GM23338 (cell line): ENCODE data around the gene HMGCS2. TPM values are rescaled to one million over a fixed set of nuclear protein-coding genes. Genes with fewer than 3 reads are reported as not detected.

Experiments used
- ATAC-seq: fragments of 200-7000 bp; cut with Tn5 transposase; 3 replicates; pipeline ENCODE4 v1.9.1; 2020
- DNase-seq: peaks from one replicate; pipeline ENCODE4 v3.0.0-alpha.2; 2015; ENCODE audit warnings: low spot score
- H2AFZ ChIP-seq: fragments of 200-600 bp; sonication (generic); 2 replicates; pipeline ENCODE4 v1.8.0; 2016; ENCODE audit warnings: antibody characterized with exemption, mild to moderate bottlenecking, moderate library complexity
- H3F3A ChIP-seq: fragments of 200-600 bp; sonication (generic); replicated peaks from 2 replicates; pipeline ENCODE4 v1.8.0; 2017; ENCODE audit warnings: antibody characterized with exemption, mixed run types, low read depth
- H3K27ac ChIP-seq: fragments of 200-600 bp; sonication (generic); 2 replicates; pipeline ENCODE4 v1.6.1; 2016; ENCODE audit warnings: low read depth
- H3K27me3 ChIP-seq: fragments of 200-600 bp; sonication (generic); 2 replicates; pipeline ENCODE4 v1.8.0; 2016; ENCODE audit warnings: mild to moderate bottlenecking, mixed run types, moderate library complexity; ENCODE audit not compliant: insufficient read depth
- H3K36me3 ChIP-seq: fragments of 200-600 bp; sonication (generic); 2 replicates; pipeline ENCODE4 v1.8.0; 2016; ENCODE audit warnings: mild to moderate bottlenecking; ENCODE audit not compliant: insufficient read depth
- H3K4me1 ChIP-seq: fragments of 200-600 bp; sonication (generic); 2 replicates; pipeline ENCODE4 v1.8.0; 2016; ENCODE audit warnings: mild to moderate bottlenecking, moderate library complexity; ENCODE audit not compliant: insufficient read depth
- H3K4me2 ChIP-seq: fragments of 200-600 bp; sonication (generic); 2 replicates; pipeline ENCODE4 v1.7.1; 2017; ENCODE audit warnings: mixed run types
- H3K4me3 ChIP-seq: fragments of 200-600 bp; sonication (generic); 2 replicates; pipeline ENCODE4 v1.6.1; 2016; ENCODE audit warnings: mixed run types
- H3K79me2 ChIP-seq: fragments of 200-600 bp; sonication (generic); replicated peaks from 2 replicates; pipeline ENCODE4 v1.8.0; 2017; ENCODE audit warnings: mild to moderate bottlenecking; ENCODE audit not compliant: insufficient read depth
- H3K9me2 ChIP-seq: fragments of 200-600 bp; sonication (generic); 2 replicates; pipeline ENCODE4 v1.8.0; 2017; ENCODE audit not compliant: insufficient read depth
- H4K20me1 ChIP-seq: fragments of 200-600 bp; sonication (generic); replicated peaks from 2 replicates; pipeline ENCODE4 v1.8.0; 2017; ENCODE audit warnings: mild to moderate bottlenecking; ENCODE audit not compliant: insufficient read depth
- H3K27ac Mint-ChIP-seq: 2 replicates; pipeline ENCODE4 v1.8.0; 2020; ENCODE audit warnings: inconsistent platforms, mild to moderate bottlenecking, moderate library complexity, mixed read lengths
- H3K27me3 Mint-ChIP-seq: 3 replicates; pipeline ENCODE4 v1.8.0; 2022; ENCODE audit warnings: low read depth, mild to moderate bottlenecking, moderate library complexity, mixed read lengths, inconsistent platforms; ENCODE audit not compliant: insufficient read depth, poor library complexity
- H3K36me3 Mint-ChIP-seq: 3 replicates; pipeline ENCODE4 v1.8.0; 2021; ENCODE audit warnings: low read depth, mild to moderate bottlenecking, inconsistent platforms, moderate library complexity, mixed read lengths
- H3K4me1 Mint-ChIP-seq: 3 replicates; pipeline ENCODE4 v1.8.0; 2020; ENCODE audit warnings: mild to moderate bottlenecking, inconsistent platforms, mixed read lengths
- H3K4me3 Mint-ChIP-seq: 3 replicates; pipeline ENCODE4 v1.8.0; 2021; ENCODE audit warnings: moderate library complexity, mild to moderate bottlenecking, inconsistent platforms, mixed read lengths
- H3K9me3 Mint-ChIP-seq: 3 replicates; pipeline ENCODE4 v1.8.0; 2020; ENCODE audit warnings: moderate library complexity, mild to moderate bottlenecking, inconsistent platforms, mixed read lengths
- CREB1 ChIP-seq: fragments of 250-450 bp; sonication (Bioruptor Pico); IDR thresholded peaks from 2 replicates; pipeline ENCODE4 v1.5.0; 2020; ENCODE audit warnings: low read depth, mild to moderate bottlenecking, moderate library complexity
- EZH2 ChIP-seq: fragments of 200-600 bp; sonication (generic); IDR thresholded peaks from one replicate; pipeline ENCODE4 v1.8.0; 2017; ENCODE audit warnings: antibody characterized with exemption, mild to moderate bottlenecking, low read depth; ENCODE audit not compliant: unreplicated experiment
- EZH2phosphoT487 ChIP-seq: fragments of 200-600 bp; sonication (generic); IDR thresholded peaks from one replicate; pipeline ENCODE4 v1.8.1; 2018; ENCODE audit warnings: antibody characterized with exemption; ENCODE audit not compliant: unreplicated experiment
- JUNB ChIP-seq: IDR thresholded peaks from one replicate; pipeline ENCODE4 v1.6.1; 2016; ENCODE audit warnings: antibody characterized with exemption; ENCODE audit not compliant: unreplicated experiment
- NANOG ChIP-seq: IDR thresholded peaks from 2 replicates; pipeline ENCODE4 v1.6.1; 2016; ENCODE audit warnings: antibody characterized with exemption, borderline replicate concordance
- POLR2AphosphoS5 ChIP-seq: IDR thresholded peaks from 2 replicates; pipeline ENCODE4 v1.6.1; 2016; ENCODE audit warnings: antibody characterized with exemption, low read depth
- STAT1 ChIP-seq: IDR thresholded peaks from one replicate; pipeline ENCODE4 v1.6.1; 2016; ENCODE audit warnings: antibody characterized with exemption; ENCODE audit not compliant: unreplicated experiment
- ZNF114 ChIP-seq: fragments of 250-450 bp; sonication (Bioruptor Pico); IDR thresholded peaks from 2 replicates; pipeline ENCODE4 v1.5.0; 2020; ENCODE audit warnings: mild to moderate bottlenecking, moderate library complexity
- ZNF331 ChIP-seq: fragments of 250-450 bp; sonication (Bioruptor Pico); IDR thresholded peaks from 2 replicates; pipeline ENCODE4 v1.5.0; 2020; ENCODE audit warnings: low read depth, mild to moderate bottlenecking, moderate library complexity
- polyA plus RNA-seq: library from polyadenylated mRNA; unstranded; fragments of >200 nt; fragmentation: Nextera tagmentation; extraction: Ambion mirVana; gene quantifications from 2 replicates; pipeline ENCODE4 v1.2.1, GENCODE V29; 2016
- total RNA-seq: library from RNA; depleted of rRNA; stranded (reverse); fragments of >200 nt; shearing (Covaris generic); gene quantifications from 2 replicates; pipeline ENCODE4 v1.2.3, GENCODE V29; 2014
- TF ChIP-seq, protein P1 (sequence below): IDR thresholded peaks from 2 replicates; pipeline ENCODE4 v1.6.1; 2016; ENCODE audit warnings: antibody characterized with exemption
- TF ChIP-seq, protein P2 (sequence below): IDR thresholded peaks from one replicate; pipeline ENCODE4 v1.6.1; 2018; ENCODE audit warnings: antibody characterized with exemption; ENCODE audit not compliant: unreplicated experiment
- TF ChIP-seq, protein P3 (sequence below), 2 experiments: fragments of 200-600 bp in 1 of 2; sonication (generic) in 1 of 2; conservative IDR thresholded peaks; 2 replicates each; pipeline versions ENCODE4 v1.5.1 to v1.6.1; 2016 to 2017; ENCODE audit warnings: antibody characterized with exemption in 2 of 2, low read depth in 2 of 2, mild to moderate bottlenecking in 2 of 2, moderate library complexity in 1 of 2

Gene HMGCS2
- total and polyA plus RNA-seq, 2 experiments from 2014 or later = not detected

DNA sequence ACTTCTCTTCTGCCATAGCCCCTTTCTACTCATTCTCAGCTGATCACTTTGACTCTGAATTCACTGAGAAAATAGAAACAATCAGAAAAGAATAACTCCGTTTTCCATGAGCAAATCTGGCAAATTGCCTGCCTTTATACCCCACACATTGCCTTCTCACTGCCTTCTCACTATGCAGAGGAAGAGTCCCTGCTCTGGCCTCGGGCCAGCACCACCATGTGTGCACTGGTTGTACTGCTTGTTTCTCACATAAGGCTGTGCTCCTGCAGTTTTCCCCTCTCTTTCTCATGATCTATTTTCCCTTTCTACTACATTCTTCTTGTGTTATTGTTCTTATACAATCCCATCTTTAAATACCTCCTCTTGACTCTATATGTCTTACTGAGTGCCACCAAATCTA, 2.3 kb upstream of the HMGCS2 start:
- Histone ChIP-seq H2AFZ (peak overlapping the region; percentile 47; the same call in 1 of the 2 replicates), H3K4me2 (no peak overlapping the region), H3K27ac (no peak overlapping the region), H4K20me1 (no peaks in the 10 kb centered on the region), H3K27me3 (no peaks in the 10 kb centered on the region), H3K79me2 (no peaks in the 10 kb centered on the region), H3K4me1 (peaks cover 13% of the 10 kb centered on the region; the same call in 1 of the 2 replicates), H3K36me3 (no peaks in the 10 kb centered on the region), H3K4me3 (no peak overlapping the region), H3K9me2 (no peaks in the 10 kb centered on the region; the same call in 1 of the 2 replicates), H3F3A (no peaks in the 10 kb centered on the region)
- Mint-ChIP-seq H3K4me3 (no peak overlapping the region), H3K36me3 (no peaks in the 10 kb centered on the region), H3K27ac (no peak overlapping the region), H3K4me1 (peaks cover 13% of the 10 kb centered on the region), H3K27me3 (peaks cover 3% of the 10 kb centered on the region), H3K9me3 (no peaks in the 10 kb centered on the region)
- no peak for TF ChIP-seq ZNF331 (CRISPR knock-in tag)
- TF ChIP-seq EZH2phosphoT487 = no peak
- TF ChIP-seq POLR2AphosphoS5 = no peak
- TF ChIP-seq EZH2 = no peak
- TF ChIP-seq, protein P1, sequence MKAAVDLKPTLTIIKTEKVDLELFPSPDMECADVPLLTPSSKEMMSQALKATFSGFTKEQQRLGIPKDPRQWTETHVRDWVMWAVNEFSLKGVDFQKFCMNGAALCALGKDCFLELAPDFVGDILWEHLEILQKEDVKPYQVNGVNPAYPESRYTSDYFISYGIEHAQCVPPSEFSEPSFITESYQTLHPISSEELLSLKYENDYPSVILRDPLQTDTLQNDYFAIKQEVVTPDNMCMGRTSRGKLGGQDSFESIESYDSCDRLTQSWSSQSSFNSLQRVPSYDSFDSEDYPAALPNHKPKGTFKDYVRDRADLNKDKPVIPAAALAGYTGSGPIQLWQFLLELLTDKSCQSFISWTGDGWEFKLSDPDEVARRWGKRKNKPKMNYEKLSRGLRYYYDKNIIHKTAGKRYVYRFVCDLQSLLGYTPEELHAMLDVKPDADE = no peak
- TF ChIP-seq, protein P2, sequence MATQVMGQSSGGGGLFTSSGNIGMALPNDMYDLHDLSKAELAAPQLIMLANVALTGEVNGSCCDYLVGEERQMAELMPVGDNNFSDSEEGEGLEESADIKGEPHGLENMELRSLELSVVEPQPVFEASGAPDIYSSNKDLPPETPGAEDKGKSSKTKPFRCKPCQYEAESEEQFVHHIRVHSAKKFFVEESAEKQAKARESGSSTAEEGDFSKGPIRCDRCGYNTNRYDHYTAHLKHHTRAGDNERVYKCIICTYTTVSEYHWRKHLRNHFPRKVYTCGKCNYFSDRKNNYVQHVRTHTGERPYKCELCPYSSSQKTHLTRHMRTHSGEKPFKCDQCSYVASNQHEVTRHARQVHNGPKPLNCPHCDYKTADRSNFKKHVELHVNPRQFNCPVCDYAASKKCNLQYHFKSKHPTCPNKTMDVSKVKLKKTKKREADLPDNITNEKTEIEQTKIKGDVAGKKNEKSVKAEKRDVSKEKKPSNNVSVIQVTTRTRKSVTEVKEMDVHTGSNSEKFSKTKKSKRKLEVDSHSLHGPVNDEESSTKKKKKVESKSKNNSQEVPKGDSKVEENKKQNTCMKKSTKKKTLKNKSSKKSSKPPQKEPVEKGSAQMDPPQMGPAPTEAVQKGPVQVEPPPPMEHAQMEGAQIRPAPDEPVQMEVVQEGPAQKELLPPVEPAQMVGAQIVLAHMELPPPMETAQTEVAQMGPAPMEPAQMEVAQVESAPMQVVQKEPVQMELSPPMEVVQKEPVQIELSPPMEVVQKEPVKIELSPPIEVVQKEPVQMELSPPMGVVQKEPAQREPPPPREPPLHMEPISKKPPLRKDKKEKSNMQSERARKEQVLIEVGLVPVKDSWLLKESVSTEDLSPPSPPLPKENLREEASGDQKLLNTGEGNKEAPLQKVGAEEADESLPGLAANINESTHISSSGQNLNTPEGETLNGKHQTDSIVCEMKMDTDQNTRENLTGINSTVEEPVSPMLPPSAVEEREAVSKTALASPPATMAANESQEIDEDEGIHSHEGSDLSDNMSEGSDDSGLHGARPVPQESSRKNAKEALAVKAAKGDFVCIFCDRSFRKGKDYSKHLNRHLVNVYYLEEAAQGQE = no peak
- TF ChIP-seq, protein P3, sequence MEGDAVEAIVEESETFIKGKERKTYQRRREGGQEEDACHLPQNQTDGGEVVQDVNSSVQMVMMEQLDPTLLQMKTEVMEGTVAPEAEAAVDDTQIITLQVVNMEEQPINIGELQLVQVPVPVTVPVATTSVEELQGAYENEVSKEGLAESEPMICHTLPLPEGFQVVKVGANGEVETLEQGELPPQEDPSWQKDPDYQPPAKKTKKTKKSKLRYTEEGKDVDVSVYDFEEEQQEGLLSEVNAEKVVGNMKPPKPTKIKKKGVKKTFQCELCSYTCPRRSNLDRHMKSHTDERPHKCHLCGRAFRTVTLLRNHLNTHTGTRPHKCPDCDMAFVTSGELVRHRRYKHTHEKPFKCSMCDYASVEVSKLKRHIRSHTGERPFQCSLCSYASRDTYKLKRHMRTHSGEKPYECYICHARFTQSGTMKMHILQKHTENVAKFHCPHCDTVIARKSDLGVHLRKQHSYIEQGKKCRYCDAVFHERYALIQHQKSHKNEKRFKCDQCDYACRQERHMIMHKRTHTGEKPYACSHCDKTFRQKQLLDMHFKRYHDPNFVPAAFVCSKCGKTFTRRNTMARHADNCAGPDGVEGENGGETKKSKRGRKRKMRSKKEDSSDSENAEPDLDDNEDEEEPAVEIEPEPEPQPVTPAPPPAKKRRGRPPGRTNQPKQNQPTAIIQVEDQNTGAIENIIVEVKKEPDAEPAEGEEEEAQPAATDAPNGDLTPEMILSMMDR (conservative IDR thresholded peaks at IDR 0.05; ENCODE audit: low read depth in 2 of 2) = peak; percentile 45 to 49
- no peak for TF ChIP-seq ZNF114
- peak; percentile 52 for DNase-seq
- ATAC-seq = peak; percentile 92

DNA sequence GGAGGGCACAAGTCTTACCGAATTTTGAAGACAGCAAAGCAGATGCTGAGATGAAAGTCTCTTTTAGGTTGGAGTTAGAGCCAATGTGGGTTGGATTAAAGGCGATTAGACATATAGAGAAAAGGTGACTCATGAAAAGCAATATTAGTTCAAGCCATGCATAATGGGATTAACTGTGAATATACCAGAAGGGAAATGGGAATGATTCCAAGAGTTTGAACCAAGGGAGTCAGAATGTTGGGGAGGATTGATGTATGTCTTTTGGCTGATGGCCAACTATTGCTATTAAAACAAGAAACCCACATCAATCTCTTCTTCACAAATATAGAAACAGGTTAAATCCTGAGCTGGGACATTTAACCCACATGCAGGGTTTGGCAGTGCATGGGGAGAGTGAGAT, 1.2 kb downstream of the HMGCS2 start:
- no peaks in the 10 kb centered on the region for H3K36me3 Mint-ChIP-seq
- no peak overlapping the region for H3K27ac Mint-ChIP-seq
- Histone ChIP-seq H3K27ac (no peak overlapping the region), H2AFZ (no peak overlapping the region), H4K20me1 (no peaks in the 10 kb centered on the region), H3K36me3 (no peaks in the 10 kb centered on the region), H3K9me2 (no peaks in the 10 kb centered on the region; the same call in 1 of the 2 replicates), H3K79me2 (no peaks in the 10 kb centered on the region), H3K4me1 (peaks cover 3% of the 10 kb centered on the region), H3F3A (no peaks in the 10 kb centered on the region), H3K4me3 (no peak overlapping the region), H3K4me2 (no peak overlapping the region), H3K27me3 (no peaks in the 10 kb centered on the region)
- DNase-seq (no peak), ATAC-seq (no peak)
- H3K9me3 Mint-ChIP-seq = no peaks in the 10 kb centered on the region; the same call in 2 of the 3 replicates
- H3K4me3 Mint-ChIP-seq = no peak overlapping the region
- peaks cover 3% of the 10 kb centered on the region for H3K27me3 Mint-ChIP-seq
- H3K4me1 Mint-ChIP-seq = peaks cover 5% of the 10 kb centered on the region; the same call in 2 of the 3 replicates
- TF ChIP-seq EZH2 (no peak), JUNB (no peak), ZNF114 (no peak), ZNF331 (CRISPR knock-in tag) (no peak), CREB1 (CRISPR knock-in tag) (no peak), NANOG (no peak), STAT1 (no peak), POLR2AphosphoS5 (no peak)
- TF ChIP-seq, protein P2 = no peak
- TF ChIP-seq, protein P1 = no peak
